ENCODE measurements around the gene TMEM217.
A peak's percentile ranks its signal among the peaks of the same experiment; 100 is the strongest.

TMEM217 gene

DNA sequence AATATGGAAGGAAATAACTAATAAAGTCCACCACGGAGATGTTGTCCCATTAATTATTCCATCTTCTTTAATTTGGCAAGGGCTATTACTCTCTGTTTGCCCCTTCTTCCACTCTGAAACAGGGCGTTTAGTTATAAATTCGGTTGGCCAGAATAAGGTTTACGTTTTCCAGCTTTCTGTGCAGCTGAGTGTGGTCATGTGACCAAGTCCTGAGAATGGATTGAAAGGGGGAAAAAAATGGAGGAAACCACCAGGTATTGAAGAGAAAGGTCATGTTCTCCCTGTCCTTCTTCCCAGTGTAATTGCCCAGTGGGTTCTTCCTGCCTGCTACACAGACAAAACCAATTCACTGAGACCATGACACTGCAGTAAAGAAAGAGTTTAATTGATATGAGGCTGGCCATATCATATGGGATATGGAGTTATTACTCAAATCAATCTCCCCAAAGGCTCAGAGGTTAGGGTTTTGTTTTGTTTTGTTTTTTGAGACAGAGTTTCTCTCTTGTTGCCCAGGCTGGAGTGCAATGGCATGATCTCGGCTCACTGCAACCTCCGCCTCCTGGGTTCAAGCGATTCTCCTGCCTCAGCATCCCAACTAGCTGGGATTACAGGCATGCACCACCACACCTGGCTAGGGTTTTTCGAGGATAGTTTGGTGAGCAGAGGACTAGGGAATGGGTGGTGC is 14.7 kb downstream of the TMEM217 start:
- no peak for DNase-seq (ENCODE audit: low spot score)

GRCh38 chr6:37242429-37243052 is 15.4 kb downstream of the TMEM217 start:
- DNase-seq (ENCODE audit: low spot score), result no peak

- no peak for DNase-seq (ENCODE audit: low spot score)
These were observed 16.0 kb downstream of the TMEM217 start for GRCh38 chr6:37241775-37242428.

DNA sequence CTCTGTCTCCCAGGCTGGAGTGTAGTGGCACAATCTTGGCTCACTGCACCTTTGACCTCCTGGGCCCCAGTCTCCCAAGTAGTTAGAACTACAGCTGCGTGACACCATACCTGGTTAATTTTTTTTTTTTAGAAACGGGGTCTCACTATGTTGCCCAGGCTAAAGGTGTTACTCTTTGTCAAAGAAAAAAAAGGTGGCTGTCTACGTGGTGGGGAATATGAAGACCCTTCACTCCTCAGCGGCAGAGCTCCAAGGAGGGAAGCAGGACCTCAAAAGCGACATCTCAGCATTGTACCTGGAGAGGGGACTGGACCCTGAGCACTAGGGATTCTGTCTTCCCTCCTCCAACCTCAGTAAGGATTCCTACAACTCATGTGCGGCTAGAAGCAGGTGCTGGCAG is 16.8 kb downstream of the TMEM217 start:
- no peak for DNase-seq (ENCODE audit: low spot score)

GRCh38 chr6:37239950-37240713 is 17.8 kb downstream of the TMEM217 start:
- peak; percentile 64 for DNase-seq (ENCODE audit: low spot score)

GRCh38 chr6:37239526-37239925 is 18.4 kb downstream of the TMEM217 start:
- DNase-seq (ENCODE audit: low spot score), result no peak

DNA sequence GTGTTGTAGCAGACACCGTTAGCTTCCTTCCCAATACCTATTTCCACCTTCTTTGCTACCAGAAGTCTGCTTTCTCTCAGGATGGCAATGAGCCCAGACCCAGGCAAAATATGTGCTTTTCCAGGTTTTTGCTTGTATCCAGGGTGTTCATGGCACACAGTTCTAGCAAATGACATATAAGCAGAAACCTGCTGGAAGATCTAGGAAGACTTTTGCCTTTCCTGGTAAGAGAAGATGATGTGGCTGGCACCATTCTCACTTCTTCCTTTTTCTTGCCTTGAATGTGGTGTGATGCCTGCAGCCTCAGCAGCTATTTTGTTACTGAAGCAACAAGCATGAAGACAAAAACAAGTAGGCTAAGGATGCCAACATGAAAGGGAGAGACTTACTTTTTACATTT is 19.6 kb downstream of the TMEM217 start:
- no peak for DNase-seq (ENCODE audit: low spot score)

- no peak for DNase-seq (ENCODE audit: low spot score)
These were observed 20.2 kb downstream of the TMEM217 start for GRCh38 chr6:37237789-37238188.

- DNase-seq (ENCODE audit: low spot score), result no peak
These were observed 21.0 kb downstream of the TMEM217 start for GRCh38 chr6:37236921-37237320.

DNA sequence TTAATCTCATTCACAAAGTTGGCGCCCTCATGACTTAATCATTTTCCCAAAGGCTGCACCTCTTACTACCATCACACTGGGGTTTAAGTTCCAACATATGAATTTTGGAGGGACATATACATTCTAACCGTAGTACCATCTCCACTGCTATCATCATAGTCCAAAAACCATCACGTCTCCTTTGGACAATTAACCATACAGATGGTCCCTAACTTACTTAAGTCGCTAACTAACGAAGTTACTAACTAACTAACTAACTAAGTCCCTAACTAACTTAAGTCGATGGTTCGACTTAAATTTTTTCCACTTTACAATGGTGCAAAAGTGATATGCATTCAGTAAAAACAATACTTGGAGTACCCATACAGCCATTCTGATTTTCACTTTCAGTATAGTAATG is 24.4 kb downstream of the TMEM217 start:
- DNase-seq (ENCODE audit: low spot score), result no peak

GRCh38 chr6:37232430-37233017 is 25.4 kb downstream of the TMEM217 start:
- DNase-seq (ENCODE audit: low spot score), result no peak

DNA sequence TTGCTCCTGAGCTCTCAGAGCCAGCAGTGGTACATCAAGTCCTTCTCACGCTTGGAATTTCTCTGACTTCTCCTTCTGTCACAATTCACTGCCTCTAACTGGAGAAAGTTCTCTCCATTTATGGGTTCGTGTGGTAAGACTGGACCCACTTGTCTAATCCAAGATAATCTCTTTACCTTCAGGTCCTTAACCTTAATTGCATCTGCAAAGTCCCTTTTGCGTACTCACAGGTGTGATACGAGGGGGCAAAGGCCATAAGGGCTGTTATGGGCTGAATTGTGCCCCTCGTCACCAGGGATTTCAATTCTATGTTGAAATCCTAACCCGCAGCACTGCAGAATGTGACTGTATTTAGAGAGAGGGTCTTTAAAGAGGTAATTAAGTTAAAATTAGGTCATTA is 27.8 kb downstream of the TMEM217 start:
- no peak for DNase-seq (ENCODE audit: low spot score)

DNA sequence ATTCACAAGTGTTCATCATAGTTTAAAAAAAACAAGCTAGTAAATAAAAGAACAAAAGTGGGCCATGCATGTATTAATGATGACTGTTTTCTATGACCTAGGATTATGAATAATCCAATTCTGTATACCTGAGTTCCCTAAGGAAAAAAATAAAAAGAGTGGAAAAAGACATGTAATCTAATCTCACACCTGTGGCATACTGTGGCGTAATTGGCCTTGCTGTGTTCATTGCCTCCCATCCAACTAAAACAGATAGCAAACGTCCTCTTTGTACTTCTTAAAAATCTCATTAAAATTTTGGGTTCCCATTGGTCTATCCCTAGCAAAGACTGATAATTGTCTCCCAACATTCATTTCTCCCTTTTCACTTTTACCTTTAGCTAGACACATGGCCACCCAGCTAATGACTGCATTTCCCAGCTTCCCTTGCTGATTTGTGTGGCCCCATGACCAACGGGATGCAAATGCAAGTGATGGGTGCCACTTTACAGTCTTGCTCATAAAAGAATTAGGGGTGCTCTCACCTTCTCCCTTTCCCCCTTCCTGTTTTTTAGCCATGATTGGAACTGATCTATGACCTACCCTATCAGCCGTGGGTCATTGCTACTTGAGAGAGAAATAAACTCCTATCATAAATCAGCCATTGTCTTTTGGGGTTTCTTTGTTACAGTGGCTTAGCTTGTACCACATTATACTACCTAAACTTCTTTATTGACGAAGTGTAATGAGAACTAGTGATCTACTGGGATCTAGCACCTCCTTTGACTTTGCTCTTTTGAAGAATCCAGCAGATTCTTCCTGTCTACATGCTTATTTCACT is 32.4 kb downstream of the TMEM217 start:
- DNase-seq (ENCODE audit: low spot score), result no peak

DNA sequence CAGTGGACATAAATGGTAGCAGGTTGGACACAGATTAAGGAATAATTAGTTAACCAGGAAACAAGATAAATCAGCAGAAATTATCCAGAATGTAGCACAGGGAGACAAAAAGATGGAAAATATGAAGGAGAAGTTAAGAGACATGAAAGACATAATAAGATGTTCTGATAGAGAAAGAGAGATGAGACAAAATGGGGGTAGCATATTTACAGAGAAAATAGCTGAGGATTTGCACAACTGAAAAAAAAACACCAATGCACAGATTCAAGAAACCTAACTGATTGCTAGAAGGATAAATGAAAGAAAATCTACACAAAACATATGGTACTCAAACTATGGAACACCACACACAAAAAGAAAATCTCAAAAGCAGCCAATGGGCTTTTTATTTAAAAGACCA is 35.0 kb downstream of the TMEM217 start:
- no peak for DNase-seq (ENCODE audit: low spot score)

- DNase-seq (ENCODE audit: low spot score), result peak; percentile 66
These were observed 35.6 kb downstream of the TMEM217 start for GRCh38 chr6:37222125-37222967.

GRCh38 chr6:37221585-37222124 is 36.3 kb downstream of the TMEM217 start:
- no peak for DNase-seq (ENCODE audit: low spot score)

DNA sequence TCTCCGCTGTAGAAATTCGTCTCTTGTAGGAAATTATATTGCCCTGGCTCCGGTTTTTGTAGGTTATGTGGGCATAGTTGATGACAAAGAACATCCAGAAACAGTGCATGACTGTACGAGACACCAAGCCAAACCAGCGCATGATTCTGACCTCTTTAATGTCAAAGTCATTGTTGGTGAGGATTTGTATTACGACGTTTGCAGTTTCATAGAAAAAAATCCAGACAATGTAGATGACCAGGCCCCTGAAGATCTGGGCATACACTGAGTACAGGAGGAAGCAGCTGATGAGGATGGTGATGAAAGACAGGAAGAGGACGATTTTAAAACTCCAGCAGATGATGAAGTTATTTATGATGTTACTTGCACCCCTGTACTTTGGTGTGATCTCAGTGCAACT is 39.4 kb downstream of the TMEM217 start:
- DNase-seq (ENCODE audit: low spot score), result no peak

GRCh38 chr6:37218061-37218460 is 39.9 kb downstream of the TMEM217 start:
- no peak for DNase-seq (ENCODE audit: low spot score)

DNA sequence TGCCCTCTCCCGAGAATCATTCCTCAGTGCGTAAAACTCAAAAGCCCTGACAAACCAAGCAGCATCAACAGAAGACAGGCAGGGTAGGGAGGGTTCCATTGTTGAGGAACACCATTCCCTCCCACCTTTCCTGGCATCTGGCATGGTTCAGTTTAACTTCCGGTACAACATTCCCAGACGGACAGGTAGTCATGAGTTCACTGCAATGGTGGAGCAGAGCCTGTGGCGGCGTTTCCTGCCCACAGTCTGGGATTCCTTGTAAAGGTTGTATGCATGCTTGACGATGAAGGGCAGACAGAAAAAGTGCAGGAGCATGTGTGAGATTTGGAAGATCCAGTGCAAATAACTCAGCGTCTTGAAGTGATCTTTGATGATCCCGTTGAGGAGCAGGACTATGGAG is 45.7 kb downstream of the TMEM217 start:
- DNase-seq (ENCODE audit: low spot score), result no peak

- peak; percentile 91 for DNase-seq (ENCODE audit: low spot score)
These were observed 47.5 kb downstream of the TMEM217 start for GRCh38 chr6:37210313-37210968.
